Activated T-cell treated with anti-CD3 and anti-CD28 coated beads, Interleukin-2, amount 50 U/mL, for 72 hours (primary cell): ENCODE results near the gene APOL5. TPM values are rescaled to one million over a fixed set of nuclear protein-coding genes. Genes with fewer than 3 reads are reported as not detected.

ENCODE experiments used
- ATAC-seq, 2 donors: fragments of 150-1000 bp; cut with Tn5 transposase; replicated peaks in 1 of 2; 2 replicates each; pipeline ENCODE4 v1.10.0; 2021; ENCODE audit warnings: moderate library complexity in 2 of 2, mild to moderate bottlenecking in 1 of 2
- DNase-seq, 2 donors: peaks; one replicate each; pipeline ENCODE4 v3.0.0; 2021 to 2022; ENCODE audit warnings: mixed read lengths in 1 of 2
- H3K27ac Mint-ChIP-seq: one replicate; pipeline ENCODE4 v1.8.0; 2022; ENCODE audit warnings: mild to moderate bottlenecking, moderate library complexity, mixed read lengths
- H3K27me3 Mint-ChIP-seq: one replicate; pipeline ENCODE4 v1.8.0; 2022; ENCODE audit warnings: low read depth, mixed read lengths
- H3K36me3 Mint-ChIP-seq, 2 donors: one replicate each; pipeline ENCODE4 v1.8.0; 2022; ENCODE audit warnings: mixed read lengths in 2 of 2, mild to moderate bottlenecking in 1 of 2; ENCODE audit not compliant: insufficient read depth in 2 of 2
- H3K4me1 Mint-ChIP-seq: one replicate; pipeline ENCODE4 v1.8.0; 2022; ENCODE audit warnings: low read depth, mixed read lengths
- H3K4me3 Mint-ChIP-seq, 2 donors: one replicate each; pipeline ENCODE4 v1.8.0; 2022; ENCODE audit warnings: mild to moderate bottlenecking in 2 of 2, mixed read lengths in 2 of 2, moderate library complexity in 2 of 2
- H3K9me3 Mint-ChIP-seq, 2 donors: one replicate each; pipeline ENCODE4 v1.8.0; 2022; ENCODE audit warnings: mixed read lengths in 2 of 2
- total RNA-seq, 2 donors: library from RNA; stranded (reverse); gene quantifications; one replicate each; pipeline ENCODE4 v1.2.3, GENCODE V29; 2022

APOL5 gene
- total RNA-seq, 2 donors from 2014 or later = not detected

GRCh38 chr22:35725521-35725920 lies 7.8 kb downstream of the APOL5 start:
- Mint-ChIP-seq H3K4me1 (no peaks in the 10 kb centered on the region), H3K4me3 (no peak overlapping the region), H3K27ac (no peak overlapping the region), H3K27me3 (no peaks in the 10 kb centered on the region), H3K36me3 (no peaks in the 10 kb centered on the region), H3K9me3 (no peaks in the 10 kb centered on the region)
- no peak for DNase-seq
- ATAC-seq = no peak

GRCh38 chr22:35726398-35726797 lies 8.7 kb downstream of the APOL5 start:
- DNase-seq (no peak), ATAC-seq (no peak)
- peaks cover 6% of the 10 kb centered on the region for H3K27me3 Mint-ChIP-seq
- no peaks in the 10 kb centered on the region for H3K9me3 Mint-ChIP-seq
- H3K36me3 Mint-ChIP-seq = no peaks in the 10 kb centered on the region
- no peak overlapping the region for H3K4me3 Mint-ChIP-seq
- H3K27ac Mint-ChIP-seq = no peak overlapping the region
- no peaks in the 10 kb centered on the region for H3K4me1 Mint-ChIP-seq

- Mint-ChIP-seq H3K36me3 (no peaks in the 10 kb centered on the region), H3K27me3 (peaks cover 9% of the 10 kb centered on the region), H3K9me3 (no peaks in the 10 kb centered on the region), H3K4me3 (no peak overlapping the region), H3K27ac (no peak overlapping the region), H3K4me1 (no peaks in the 10 kb centered on the region)
- no peak for ATAC-seq
- no peak for DNase-seq
Measured at GRCh38 chr22:35726933-35727332, 9.3 kb downstream of the APOL5 start.

GRCh38 chr22:35727436-35727835 lies 9.8 kb downstream of the APOL5 start:
- no peaks in the 10 kb centered on the region for H3K36me3 Mint-ChIP-seq
- no peaks in the 10 kb centered on the region for H3K4me1 Mint-ChIP-seq
- H3K27ac Mint-ChIP-seq = no peak overlapping the region
- DNase-seq (no peak), ATAC-seq (no peak)
- H3K27me3 Mint-ChIP-seq = peaks cover 9% of the 10 kb centered on the region
- H3K9me3 Mint-ChIP-seq = no peaks in the 10 kb centered on the region
- H3K4me3 Mint-ChIP-seq = no peak overlapping the region

- H3K27ac Mint-ChIP-seq = no peak overlapping the region
- H3K27me3 Mint-ChIP-seq = peaks cover 9% of the 10 kb centered on the region
- ATAC-seq (no peak), DNase-seq (no peak)
- H3K36me3 Mint-ChIP-seq = no peaks in the 10 kb centered on the region
- H3K4me1 Mint-ChIP-seq = no peaks in the 10 kb centered on the region
- H3K9me3 Mint-ChIP-seq = no peaks in the 10 kb centered on the region
- no peak overlapping the region for H3K4me3 Mint-ChIP-seq
Measured at GRCh38 chr22:35728639-35729308, 11.1 kb downstream of the APOL5 start.

- ATAC-seq (no peak), DNase-seq (no peak)
- Mint-ChIP-seq H3K9me3 (no peaks in the 10 kb centered on the region), H3K27me3 (peaks cover 9% of the 10 kb centered on the region), H3K36me3 (no peaks in the 10 kb centered on the region), H3K27ac (no peak overlapping the region), H3K4me1 (no peaks in the 10 kb centered on the region), H3K4me3 (no peak overlapping the region)
Measured at GRCh38 chr22:35729309-35729698, 11.6 kb downstream of the APOL5 start.

GRCh38 chr22:35731321-35731720 lies 13.6 kb downstream of the APOL5 start:
- no peak for ATAC-seq
- no peak overlapping the region for H3K27ac Mint-ChIP-seq
- no peaks in the 10 kb centered on the region for H3K36me3 Mint-ChIP-seq
- no peak for DNase-seq
- H3K4me1 Mint-ChIP-seq = no peaks in the 10 kb centered on the region
- peaks cover 9% of the 10 kb centered on the region for H3K27me3 Mint-ChIP-seq
- H3K9me3 Mint-ChIP-seq = no peaks in the 10 kb centered on the region
- no peak overlapping the region for H3K4me3 Mint-ChIP-seq

GRCh38 chr22:35732116-35732515 lies 14.4 kb downstream of the APOL5 start:
- DNase-seq (no peak), ATAC-seq (no peak)
- peaks cover 9% of the 10 kb centered on the region for H3K27me3 Mint-ChIP-seq
- H3K4me1 Mint-ChIP-seq = no peaks in the 10 kb centered on the region
- H3K4me3 Mint-ChIP-seq = no peak overlapping the region
- H3K36me3 Mint-ChIP-seq = no peaks in the 10 kb centered on the region
- no peak overlapping the region for H3K27ac Mint-ChIP-seq
- no peaks in the 10 kb centered on the region for H3K9me3 Mint-ChIP-seq

- no peak overlapping the region for H3K27ac Mint-ChIP-seq
- no peak overlapping the region for H3K4me3 Mint-ChIP-seq
Measured at GRCh38 chr22:35733036-35733435, 15.4 kb downstream of the APOL5 start.

GRCh38 chr22:35733791-35734516 lies 16.3 kb downstream of the APOL5 start:
- Mint-ChIP-seq H3K4me1 (no peaks in the 10 kb centered on the region), H3K27me3 (peaks cover 9% of the 10 kb centered on the region), H3K36me3 (no peaks in the 10 kb centered on the region), H3K9me3 (no peaks in the 10 kb centered on the region), H3K27ac (no peak overlapping the region), H3K4me3 (no peak overlapping the region)
- ATAC-seq = no peak
- DNase-seq = no peak

More at GRCh38 chr22:35733036-35733435, 15.4 kb downstream of the APOL5 start:
- ATAC-seq = no peak
- Mint-ChIP-seq H3K9me3 (no peaks in the 10 kb centered on the region), H3K27me3 (peaks cover 9% of the 10 kb centered on the region), H3K4me1 (no peaks in the 10 kb centered on the region), H3K36me3 (no peaks in the 10 kb centered on the region)
- no peak for DNase-seq

- Mint-ChIP-seq H3K36me3 (no peaks in the 10 kb centered on the region), H3K4me1 (no peaks in the 10 kb centered on the region), H3K4me3 (no peak overlapping the region), H3K27me3 (peaks cover 9% of the 10 kb centered on the region), H3K27ac (no peak overlapping the region), H3K9me3 (no peaks in the 10 kb centered on the region)
- ATAC-seq (no peak), DNase-seq (no peak)
Measured at GRCh38 chr22:35734517-35734827, 16.8 kb downstream of the APOL5 start.

- Mint-ChIP-seq H3K9me3 (no peaks in the 10 kb centered on the region), H3K27me3 (peaks cover 9% of the 10 kb centered on the region), H3K4me1 (no peaks in the 10 kb centered on the region), H3K27ac (no peak overlapping the region), H3K36me3 (no peaks in the 10 kb centered on the region), H3K4me3 (no peak overlapping the region)
- ATAC-seq (no peak), DNase-seq (no peak)
Measured at GRCh38 chr22:35735542-35735941, 17.9 kb downstream of the APOL5 start.

- no peaks in the 10 kb centered on the region for H3K36me3 Mint-ChIP-seq
- H3K9me3 Mint-ChIP-seq = no peaks in the 10 kb centered on the region
- peaks cover 5% of the 10 kb centered on the region for H3K27me3 Mint-ChIP-seq
- H3K4me3 Mint-ChIP-seq = no peak overlapping the region
- ATAC-seq (no peak), DNase-seq (no peak)
- H3K27ac Mint-ChIP-seq = no peak overlapping the region
- no peaks in the 10 kb centered on the region for H3K4me1 Mint-ChIP-seq
Measured at GRCh38 chr22:35736166-35736565, 18.5 kb downstream of the APOL5 start.

GRCh38 chr22:35736701-35737100 lies 19.0 kb downstream of the APOL5 start:
- no peaks in the 10 kb centered on the region for H3K9me3 Mint-ChIP-seq
- no peaks in the 10 kb centered on the region for H3K36me3 Mint-ChIP-seq
- H3K27me3 Mint-ChIP-seq = no peaks in the 10 kb centered on the region

More at GRCh38 chr22:35736701-35737100, 19.0 kb downstream of the APOL5 start:
- H3K4me3 Mint-ChIP-seq = no peak overlapping the region
- no peak overlapping the region for H3K27ac Mint-ChIP-seq
- no peaks in the 10 kb centered on the region for H3K4me1 Mint-ChIP-seq
- ATAC-seq (no peak), DNase-seq (no peak)
